NCI-H82 treated with DMSO at 0.1 percent for 48 hours (cell line): Measurements from ENCODE around the gene TST.

Experiments
- DNase-seq: peaks from one replicate; lab custom pipeline; 2025; ENCODE audit not compliant: unreplicated experiment; lab: John Stamatoyannopoulos, UW

Gene TST

GRCh38 chr22:37054056-37054395, 34.8 kb upstream of the TST start:
- DNase-seq: peak; percentile 67

- DNase-seq: no peak
Measured at GRCh38 chr22:37053310-37054055, 34.2 kb upstream of the TST start.

DNA sequence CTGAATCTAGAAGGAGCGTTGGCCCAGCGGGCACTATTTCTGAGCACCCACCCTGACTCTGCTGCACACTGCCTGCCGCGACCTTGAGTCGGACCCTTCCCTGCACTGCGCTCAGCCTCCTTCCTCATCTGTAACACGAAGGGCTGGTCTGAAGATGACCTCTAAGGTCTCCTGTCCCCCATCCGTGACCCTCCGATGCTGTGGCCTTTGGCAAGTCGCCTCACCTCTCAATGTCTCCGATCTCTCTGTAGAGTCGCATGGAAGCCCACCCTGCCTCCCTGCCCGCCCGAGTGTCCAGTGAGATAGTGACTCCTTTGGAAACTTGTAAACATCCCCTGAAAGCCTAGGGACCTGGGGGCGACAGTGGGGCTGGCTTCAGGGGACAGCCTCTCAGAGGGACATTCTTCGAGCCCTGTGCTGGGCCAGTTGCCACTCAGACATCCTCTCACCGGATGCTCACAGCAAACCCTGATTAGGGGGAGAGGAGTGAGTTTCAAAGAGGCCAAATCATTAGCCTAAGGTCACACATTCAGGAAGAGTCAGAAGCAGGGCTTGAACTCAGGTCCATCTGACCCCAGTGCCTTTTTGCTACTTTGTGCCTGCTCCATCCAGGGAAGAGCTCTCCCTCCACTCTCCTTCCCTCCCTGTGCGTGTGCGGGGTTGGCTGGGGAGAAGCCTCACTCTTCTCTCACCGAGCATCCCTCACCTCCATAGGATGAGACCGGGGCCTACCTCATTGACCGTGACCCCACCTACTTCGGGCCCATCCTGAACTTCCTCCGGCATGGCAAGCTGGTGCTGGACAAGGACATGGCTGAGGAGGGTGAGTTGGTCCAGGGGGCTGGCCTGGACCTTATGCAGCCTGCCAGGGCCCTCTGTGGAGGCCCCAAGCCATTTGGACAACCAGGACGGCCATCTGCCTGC, 33.4 kb upstream of the TST start:
- no peak for DNase-seq

- no peak for DNase-seq
Measured at GRCh38 chr22:37051391-37052385, 32.4 kb upstream of the TST start, which contains the start of gene KCTD17. Gene KCTD17 (plus strand): TSS chr22:37051742. CDS start chr22:37051761, 19 bp downstream.

DNA sequence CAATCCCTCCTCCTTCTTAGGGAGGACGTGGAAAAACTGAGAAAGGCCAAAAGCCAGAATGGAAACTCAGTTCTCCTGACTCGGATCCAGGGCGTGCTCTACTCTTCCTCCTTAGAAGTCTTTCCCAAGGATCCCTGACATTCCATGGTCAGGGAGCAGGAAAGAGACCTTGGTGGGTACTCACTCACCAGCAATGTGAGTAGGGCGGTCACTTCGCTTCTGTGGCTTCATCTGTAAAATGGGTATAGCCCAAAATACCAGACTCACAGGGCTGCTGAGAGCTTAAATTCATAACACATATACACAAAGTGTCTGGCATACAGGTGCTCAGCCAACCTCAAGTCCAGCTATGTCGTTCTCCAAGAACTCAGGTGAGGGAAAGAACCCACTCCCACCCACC, 31.7 kb upstream of the TST start:
- no peak for DNase-seq

GRCh38 chr22:37049224-37049623, 30.0 kb upstream of the TST start:
- no peak for DNase-seq

GRCh38 chr22:37048133-37048532, 28.9 kb upstream of the TST start:
- DNase-seq: no peak

- peak; percentile 86 for DNase-seq
Measured at GRCh38 chr22:37047006-37047405, 27.8 kb upstream of the TST start.

DNA sequence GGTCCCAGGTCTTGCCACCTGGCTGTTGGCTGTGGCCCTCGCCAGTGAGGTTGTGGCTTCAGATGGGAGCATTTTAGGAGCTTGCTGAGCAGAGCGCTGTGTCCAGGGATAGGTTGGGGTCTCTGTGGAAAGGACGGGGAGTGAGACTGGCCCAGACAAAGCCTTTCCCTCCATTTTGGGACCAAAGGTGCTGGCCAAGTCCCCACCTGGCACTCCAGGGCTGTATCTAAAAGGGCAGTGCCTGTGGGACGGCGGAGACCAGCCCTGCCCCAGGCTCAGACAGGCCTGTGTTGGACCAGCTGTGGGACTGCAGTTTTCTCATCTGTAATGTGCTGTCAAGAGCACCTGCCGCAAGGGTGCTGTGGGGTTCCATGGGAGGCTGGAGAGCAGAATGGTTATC, 27.3 kb upstream of the TST start:
- DNase-seq: no peak

GRCh38 chr22:37045958-37046357, 26.7 kb upstream of the TST start:
- no peak for DNase-seq

GRCh38 chr22:37044634-37045625, 25.7 kb upstream of the TST start:
- DNase-seq: no peak

GRCh38 chr22:37043828-37044538, 24.7 kb upstream of the TST start:
- peak; percentile 7 for DNase-seq

GRCh38 chr22:37043209-37043827, 24.1 kb upstream of the TST start:
- DNase-seq: no peak

DNA sequence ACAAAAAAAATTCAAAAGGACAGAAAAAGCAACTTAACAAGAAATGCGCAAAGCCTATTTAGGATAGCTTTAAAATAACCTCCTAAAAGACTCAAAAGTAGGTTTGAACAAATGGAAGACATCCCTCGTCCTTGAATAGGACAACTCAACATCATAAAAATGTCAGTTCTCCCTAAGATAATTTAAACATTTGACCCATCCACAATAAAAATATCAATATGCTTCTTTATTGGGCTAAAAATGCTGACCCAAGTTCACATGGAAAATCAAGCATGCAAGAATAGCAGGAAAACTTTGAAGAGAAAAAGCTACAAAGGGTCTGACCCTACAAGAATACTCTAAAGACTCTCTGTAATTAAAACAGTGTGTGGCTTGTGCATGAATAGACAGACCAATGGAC, 20.2 kb upstream of the TST start:
- no peak for DNase-seq

- DNase-seq: no peak
Measured at GRCh38 chr22:37037669-37038068, 18.4 kb upstream of the TST start.

DNA sequence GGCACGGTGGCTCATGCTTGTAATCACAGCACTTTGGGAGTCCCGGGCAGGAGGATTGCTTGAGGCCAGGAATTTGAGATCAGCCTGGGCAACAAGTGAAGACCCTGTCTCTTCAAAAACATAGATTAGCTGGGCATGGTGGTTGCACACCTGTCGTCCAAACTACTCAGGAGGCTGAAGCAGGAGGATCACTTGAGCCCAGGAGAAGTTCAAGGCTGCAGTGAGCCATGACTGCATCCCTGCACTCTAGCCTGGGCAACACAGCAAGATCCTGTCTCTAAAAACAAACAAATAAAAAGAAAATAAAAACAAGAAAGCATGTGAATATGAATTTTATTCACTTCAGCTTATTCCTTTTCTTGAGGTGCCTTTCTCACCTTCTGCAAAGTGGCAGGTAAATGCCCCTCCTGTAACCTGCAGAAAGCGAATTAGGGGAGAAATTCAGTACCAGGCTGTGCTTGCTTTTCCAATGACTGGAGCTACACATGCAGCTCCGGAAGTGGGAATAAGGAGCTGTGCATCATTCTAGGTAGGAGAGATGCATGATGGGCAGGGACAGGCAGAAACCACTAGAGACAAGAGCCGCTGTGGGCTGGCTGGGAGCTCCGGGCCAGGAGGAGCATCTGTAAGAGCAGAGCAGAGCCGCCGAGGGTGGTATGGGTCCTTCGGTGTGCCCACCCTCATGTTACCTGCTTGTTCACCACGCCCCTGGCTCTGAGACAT, 17.6 kb upstream of the TST start:
- no peak for DNase-seq

DNA sequence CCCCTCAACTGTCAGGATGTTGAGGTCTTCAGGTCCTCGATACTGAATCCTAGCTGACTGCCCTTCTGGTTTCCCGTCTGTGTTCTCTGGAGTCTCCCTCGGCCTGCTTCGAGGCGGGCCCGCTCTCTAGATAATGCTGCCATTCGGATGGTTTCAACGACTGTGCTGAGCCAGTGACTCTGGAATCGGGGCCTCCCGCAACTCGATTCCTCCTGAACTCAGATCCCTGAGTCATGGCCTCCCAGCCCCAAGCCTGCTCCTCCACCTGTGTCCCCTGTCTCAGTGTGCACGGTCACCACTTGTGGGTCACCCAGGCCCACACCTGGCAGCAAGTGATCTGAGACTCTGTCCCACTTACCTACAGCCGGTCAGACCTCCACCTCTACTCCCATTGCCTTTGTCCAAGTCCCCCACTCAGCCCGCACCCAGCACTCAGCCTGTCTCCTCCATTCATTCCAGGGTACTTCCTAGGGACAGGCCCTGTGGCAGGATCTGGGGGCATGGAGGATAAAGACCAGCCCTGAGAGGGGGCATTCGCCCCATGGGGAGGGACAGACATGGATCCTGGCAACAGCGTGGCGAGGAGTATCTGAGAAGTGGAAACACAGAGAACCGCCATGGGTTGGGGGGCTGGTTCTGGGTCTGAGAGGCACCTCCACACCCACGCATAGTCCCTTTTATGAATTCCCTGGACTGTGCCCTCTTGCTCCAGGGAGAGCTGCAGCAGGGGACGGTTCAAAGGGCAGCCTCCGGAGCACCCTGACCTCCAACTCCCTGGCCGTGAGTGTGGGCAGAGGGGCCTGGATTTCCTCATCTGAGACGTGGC, 14.6 kb upstream of the TST start:
- no peak for DNase-seq
